ENCODE results near the gene HORMAD2.

- TF ChIP-seq POLR2AphosphoS5 (IDR thresholded peaks at IDR 0.05; ENCODE audit: low read depth, low read length) (no peak), CTCF (IDR thresholded peaks at IDR 0.05) (no peak), ZBTB33 (IDR thresholded peaks at IDR 0.05; ENCODE audit: borderline replicate concordance, low read depth) (no peak), PBX3 (IDR thresholded peaks at IDR 0.05) (no peak), EZH2phosphoT487 (IDR thresholded peaks at IDR 0.05; ENCODE audit: borderline replicate concordance, low read depth) (no peak), SIN3A (IDR thresholded peaks at IDR 0.05; ENCODE audit: borderline replicate concordance, low read depth, low read length) (no peak), MAX (IDR thresholded peaks at IDR 0.05; ENCODE audit: low read depth) (no peak), FOXM1 (IDR thresholded peaks at IDR 0.05; ENCODE audit: low read depth) (no peak), REST (IDR thresholded peaks at IDR 0.05; ENCODE audit: low read depth, low read length) (no peak), JUND (IDR thresholded peaks at IDR 0.05) (no peak), SMC3 (IDR thresholded peaks at IDR 0.05; ENCODE audit: low read depth, low read length) (no peak), RAD21 (IDR thresholded peaks at IDR 0.05; ENCODE audit: low read length) (no peak), ELF1 (IDR thresholded peaks at IDR 0.05) (no peak), MXI1 (IDR thresholded peaks at IDR 0.05; ENCODE audit: low read depth, low read length) (no peak)
Observed at GRCh38 chr22:30226192-30226832, 146.0 kb downstream of the HORMAD2 start.
